Choroid plexus epithelial cell (primary cell): ENCODE results near the gene ANKRD63.

ENCODE experiments used
- DNase-seq: peaks from one replicate; pipeline ENCODE4 v3.0.0-alpha.2; 2010; ENCODE audit warnings: low read depth
- H3K4me3 ChIP-seq: 2 replicates; pipeline ENCODE4 v1.5.1; 2011; ENCODE audit warnings: low read depth, mild to moderate bottlenecking, control low read depth, low read length, moderate library complexity
- CTCF ChIP-seq: conservative IDR thresholded peaks from 2 replicates; pipeline ENCODE4 v1.5.1; 2011; ENCODE audit warnings: low read depth, mild to moderate bottlenecking, control low read depth, inconsistent platforms, low read length, moderate library complexity

Gene ANKRD63

GRCh38 chr15:40290918-40291574 lies 8.2 kb upstream of the ANKRD63 start:
- H3K4me3 ChIP-seq: peak overlapping the region; percentile 46

DNA sequence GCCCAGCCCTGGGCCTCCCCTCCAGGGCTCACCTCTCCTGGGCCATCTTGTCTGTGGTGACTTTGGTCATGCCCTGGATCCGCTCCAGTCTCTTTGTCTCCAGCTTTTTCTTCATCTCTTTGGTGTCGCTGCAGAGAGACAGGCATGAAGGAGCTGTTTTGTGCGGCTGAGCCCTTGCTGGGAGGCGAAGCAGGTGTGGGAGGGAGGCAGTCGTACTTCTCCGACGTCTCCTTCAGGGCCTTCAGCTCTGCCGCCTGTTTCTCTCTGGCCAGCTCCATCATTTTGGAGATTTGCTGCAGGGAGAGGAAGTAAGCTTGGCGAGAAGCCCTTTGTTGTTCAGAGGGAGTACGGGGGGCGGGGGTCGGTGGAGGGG lies 7.7 kb upstream of the ANKRD63 start:
- H3K4me3 ChIP-seq: no peak overlapping the region
- TF ChIP-seq CTCF: no peak
- DNase-seq: no peak

More at GRCh38 chr15:40290918-40291574, 8.2 kb upstream of the ANKRD63 start:
- no peak for TF ChIP-seq CTCF
- DNase-seq: peak; percentile 62

DNA sequence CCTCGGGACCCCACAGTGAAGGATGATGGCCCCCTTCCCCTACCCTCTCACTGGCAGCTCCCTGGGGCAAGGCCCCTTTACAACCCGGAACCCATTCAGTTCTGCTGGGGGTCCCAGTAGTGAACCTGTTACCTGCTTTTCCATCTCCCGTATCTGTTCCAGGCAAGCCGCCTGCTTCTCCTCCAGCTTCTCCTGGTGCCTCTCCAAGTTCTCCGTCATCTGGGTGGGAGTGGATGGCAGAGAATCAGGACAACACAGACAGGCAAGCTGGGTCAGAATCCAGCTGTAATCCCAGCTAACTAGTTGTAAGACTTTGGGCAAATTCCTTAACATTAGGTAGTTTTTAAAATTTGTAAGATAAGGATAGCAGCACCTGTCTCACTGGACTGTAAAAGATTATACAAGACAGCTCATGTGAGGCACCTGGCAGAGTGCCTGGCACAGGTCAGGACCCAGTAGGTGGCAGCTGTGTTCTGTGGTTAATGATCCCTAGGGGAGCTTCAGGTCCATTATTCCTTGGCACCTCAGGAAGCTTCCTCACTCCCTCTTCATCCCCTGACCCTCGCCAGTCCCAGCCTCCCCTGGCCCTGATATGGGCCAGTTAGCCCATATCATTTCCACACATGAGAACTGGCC lies 6.4 kb upstream of the ANKRD63 start:
- DNase-seq: no peak
- no peak overlapping the region for H3K4me3 ChIP-seq
- no peak for TF ChIP-seq CTCF

DNA sequence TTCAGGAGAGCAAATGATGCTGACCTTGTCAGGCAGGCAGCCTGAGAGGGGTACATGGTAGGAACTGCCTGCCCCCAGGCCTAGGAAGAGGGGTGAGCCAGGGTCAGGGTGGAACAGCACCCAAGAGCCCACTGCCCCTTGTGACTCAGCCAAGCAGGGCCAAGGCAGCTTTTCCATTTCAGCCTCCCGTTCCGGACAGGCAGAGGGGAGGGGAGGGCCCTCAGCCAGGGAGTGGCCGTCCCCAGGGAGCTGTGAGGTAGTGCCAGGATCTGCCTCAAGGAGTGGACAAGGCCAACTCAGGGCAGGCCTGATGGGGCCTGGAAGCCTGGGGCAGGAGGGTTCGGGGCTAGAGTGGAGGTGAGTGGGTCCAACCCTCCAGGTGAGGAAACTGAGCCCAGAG lies 5.1 kb upstream of the ANKRD63 start:
- no peak overlapping the region for H3K4me3 ChIP-seq
- no peak for DNase-seq
- TF ChIP-seq CTCF: no peak

- H3K4me3 ChIP-seq: no peak overlapping the region
- no peak for DNase-seq
- no peak for TF ChIP-seq CTCF
Observed at GRCh38 chr15:40287505-40287904, 4.6 kb upstream of the ANKRD63 start.

- no peak for TF ChIP-seq CTCF
- H3K4me3 ChIP-seq: no peak overlapping the region
- no peak for DNase-seq
Observed at GRCh38 chr15:40286794-40287193, 3.9 kb upstream of the ANKRD63 start.

DNA sequence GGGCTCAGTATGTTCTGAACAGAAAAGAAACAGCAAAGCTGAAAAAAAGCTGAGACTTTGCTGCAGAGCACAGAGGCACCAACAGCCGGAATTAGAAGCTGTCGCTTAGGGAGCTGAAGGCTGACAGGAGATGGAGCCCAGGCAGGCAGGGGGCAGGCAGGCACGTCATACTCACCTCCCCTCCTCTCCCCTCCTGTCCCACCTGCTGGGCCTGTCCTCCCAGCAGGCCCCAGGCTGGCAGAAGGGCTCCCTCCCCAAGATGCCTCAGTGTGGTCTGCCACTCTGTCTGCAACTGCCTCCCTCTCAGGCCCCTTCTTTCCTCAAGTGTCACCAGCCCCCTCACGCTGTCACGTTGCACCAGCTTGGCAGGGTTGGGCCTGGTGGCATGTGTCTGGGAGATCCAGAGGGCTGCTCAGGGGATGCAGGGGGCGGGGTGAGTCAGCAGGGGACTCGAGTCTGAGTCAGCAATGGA lies 3.2 kb upstream of the ANKRD63 start:
- no peak overlapping the region for H3K4me3 ChIP-seq
- DNase-seq: no peak
- TF ChIP-seq CTCF: no peak
